ENCODE results near the gene RGS12. TPM values are rescaled to one million over a fixed set of nuclear protein-coding genes. Genes with fewer than 3 reads are reported as not detected.

Gene RGS12
- polyA plus RNA-seq, 1 donor (not counting 4 experiments of a cell fraction or from before 2014, with no cell fraction given), result 34.0 TPM

GRCh38 chr4:3303923-3304710, 11.3 kb downstream of the RGS12 start:
- Histone ChIP-seq H3K9me3 (ENCODE audit: control insufficient read depth, low read depth, low read length) (no peaks in the 10 kb centered on the region), H3K9ac (ENCODE audit: control insufficient read depth, extremely low read depth, insufficient read depth, low read length) (no peak overlapping the region), H2AFZ (ENCODE audit: control insufficient read depth, low read length) (no peak overlapping the region), H3K79me2 (ENCODE audit: control insufficient read depth, insufficient read depth, low read length) (no peaks in the 10 kb centered on the region), H4K20me1 (ENCODE audit: control insufficient read depth, extremely low read depth, insufficient read depth, low read length) (peaks cover 3% of the 10 kb centered on the region), H3K9me1 (ENCODE audit: control insufficient read depth, extremely low read depth, insufficient read depth, low read length) (no peaks in the 10 kb centered on the region), H3K4me1 (ENCODE audit: control insufficient read depth, extremely low read depth, insufficient read depth, low read length) (no peaks in the 10 kb centered on the region), H3K36me3 (ENCODE audit: control insufficient read depth in 2 of 2, extremely low read depth in 1 of 2, insufficient read depth in 2 of 2, low read length in 2 of 2) (no peaks in the 10 kb centered on the region), H3K27ac (ENCODE audit: control insufficient read depth, insufficient read depth, low read length) (no peak overlapping the region), H3K27me3 (ENCODE audit: control insufficient read depth, extremely low read depth, insufficient read depth, low read length) (peaks cover 23% of the 10 kb centered on the region), H3K4me3 (ENCODE audit: control insufficient read depth in 2 of 3, extremely low read depth in 1 of 3, insufficient read depth in 2 of 3, low read depth in 1 of 3, low read length in 3 of 3) (no peak overlapping the region), H3K4me2 (ENCODE audit: control insufficient read depth, extremely low read depth, insufficient read depth, low read depth, low read length) (peak overlapping the region; percentile 25)
- DNase-seq (ENCODE audit: low read depth, low spot score), result no peak
- TF ChIP-seq, protein P1, sequence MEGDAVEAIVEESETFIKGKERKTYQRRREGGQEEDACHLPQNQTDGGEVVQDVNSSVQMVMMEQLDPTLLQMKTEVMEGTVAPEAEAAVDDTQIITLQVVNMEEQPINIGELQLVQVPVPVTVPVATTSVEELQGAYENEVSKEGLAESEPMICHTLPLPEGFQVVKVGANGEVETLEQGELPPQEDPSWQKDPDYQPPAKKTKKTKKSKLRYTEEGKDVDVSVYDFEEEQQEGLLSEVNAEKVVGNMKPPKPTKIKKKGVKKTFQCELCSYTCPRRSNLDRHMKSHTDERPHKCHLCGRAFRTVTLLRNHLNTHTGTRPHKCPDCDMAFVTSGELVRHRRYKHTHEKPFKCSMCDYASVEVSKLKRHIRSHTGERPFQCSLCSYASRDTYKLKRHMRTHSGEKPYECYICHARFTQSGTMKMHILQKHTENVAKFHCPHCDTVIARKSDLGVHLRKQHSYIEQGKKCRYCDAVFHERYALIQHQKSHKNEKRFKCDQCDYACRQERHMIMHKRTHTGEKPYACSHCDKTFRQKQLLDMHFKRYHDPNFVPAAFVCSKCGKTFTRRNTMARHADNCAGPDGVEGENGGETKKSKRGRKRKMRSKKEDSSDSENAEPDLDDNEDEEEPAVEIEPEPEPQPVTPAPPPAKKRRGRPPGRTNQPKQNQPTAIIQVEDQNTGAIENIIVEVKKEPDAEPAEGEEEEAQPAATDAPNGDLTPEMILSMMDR (optimal IDR thresholded peaks at IDR 0.05 in 1 of 3, IDR thresholded peaks at IDR 0.05 in 1 of 3, conservative IDR thresholded peaks at IDR 0.05 in 1 of 3; ENCODE audit: extremely low read depth in 1 of 3, insufficient read depth in 2 of 3, low read length in 3 of 3), result no peak
- no peak for TF ChIP-seq EZH2 (IDR thresholded peaks at IDR 0.05; ENCODE audit: low read length)
- FAIRE-seq, result no peak
- dilution Hi-C loops (cut with MboI; ENCODE audit: extremely low pct_ligation_motif_present, low sequenced_read_pairs), result no loop called here

- dilution Hi-C loops (cut with MboI; ENCODE audit: extremely low pct_ligation_motif_present, low sequenced_read_pairs), result no loop called here
- H3K4me3 ChIP-seq (ENCODE audit: control insufficient read depth in 2 of 3, extremely low read depth in 1 of 3, insufficient read depth in 2 of 3, low read depth in 1 of 3, low read length in 3 of 3), result no peak overlapping the region
- H4K20me1 ChIP-seq (ENCODE audit: control insufficient read depth, extremely low read depth, insufficient read depth, low read length), result peaks cover 3% of the 10 kb centered on the region
- no peak overlapping the region for H3K9ac ChIP-seq (ENCODE audit: control insufficient read depth, extremely low read depth, insufficient read depth, low read length)
- no peaks in the 10 kb centered on the region for H3K9me3 ChIP-seq (ENCODE audit: control insufficient read depth, low read depth, low read length)
- no peak overlapping the region for H3K27ac ChIP-seq (ENCODE audit: control insufficient read depth, insufficient read depth, low read length)
- no peaks in the 10 kb centered on the region for H3K4me1 ChIP-seq (ENCODE audit: control insufficient read depth, extremely low read depth, insufficient read depth, low read length)
- H3K4me2 ChIP-seq (ENCODE audit: control insufficient read depth, extremely low read depth, insufficient read depth, low read depth, low read length), result peak overlapping the region; percentile 25
- DNase-seq (ENCODE audit: low read depth, low spot score), result no peak
- no peaks in the 10 kb centered on the region for H3K79me2 ChIP-seq (ENCODE audit: control insufficient read depth, insufficient read depth, low read length)
- H3K27me3 ChIP-seq (ENCODE audit: control insufficient read depth, extremely low read depth, insufficient read depth, low read length), result peaks cover 23% of the 10 kb centered on the region
- no peak overlapping the region for H2AFZ ChIP-seq (ENCODE audit: control insufficient read depth, low read length)
- H3K36me3 ChIP-seq (ENCODE audit: control insufficient read depth in 2 of 2, extremely low read depth in 1 of 2, insufficient read depth in 2 of 2, low read length in 2 of 2), result no peaks in the 10 kb centered on the region
- no peak for FAIRE-seq
- H3K9me1 ChIP-seq (ENCODE audit: control insufficient read depth, extremely low read depth, insufficient read depth, low read length), result no peaks in the 10 kb centered on the region
- TF ChIP-seq EZH2 (IDR thresholded peaks at IDR 0.05; ENCODE audit: low read length), result no peak
- TF ChIP-seq, protein P1 (optimal IDR thresholded peaks at IDR 0.05 in 1 of 3, IDR thresholded peaks at IDR 0.05 in 1 of 3, conservative IDR thresholded peaks at IDR 0.05 in 1 of 3; ENCODE audit: extremely low read depth in 1 of 3, insufficient read depth in 2 of 3, low read length in 3 of 3), result no peak
Measured at GRCh38 chr4:3304831-3305609, 12.2 kb downstream of the RGS12 start.

All from keratinocyte (primary cell).